PC-9 (cell line): ENCODE results near the gene NXNL1.
"Not testable (repeated sequence)": the region's sequence is repeated elsewhere in the genome, so short reads cannot be mapped to it uniquely, and the experiment has no call there.

ENCODE experiments used
- CTCF ChIP-seq: fragments of 200-600 bp; sonication (generic); conservative IDR thresholded peaks from 2 replicates; pipeline ENCODE4 v1.6.1; 2017; ENCODE audit warnings: mixed run types, antibody characterized with exemption, mild to moderate bottlenecking, moderate library complexity
- EZH2 ChIP-seq: fragments of 200-600 bp; sonication (generic); IDR thresholded peaks from 2 replicates; pipeline ENCODE4 v1.8.0; 2017; ENCODE audit warnings: antibody characterized with exemption, low read depth

- TF ChIP-seq CTCF = peak; percentile 26; the same call in 1 of the 2 replicates
- not testable (repeated sequence) for TF ChIP-seq EZH2
Observed at GRCh38 chr19:17499025-17499424, 38.3 kb upstream of the NXNL1 start.
